Measurements from ENCODE around the gene SLC6A19. TPM values are rescaled to one million over a fixed set of nuclear protein-coding genes. Genes with fewer than 3 reads are reported as not detected.

Gene SLC6A19
- total and polyA plus RNA-seq, 2 donors (not counting 1 experiment from before 2014, with no cell fraction given), result not detected

- H3K9me3 ChIP-seq (ENCODE audit: control extremely low read depth in 1 of 3, control insufficient read depth in 2 of 3, insufficient read depth in 1 of 3, low read length in 2 of 3), result peaks cover 0 to 4% (median 0%) of the 10 kb centered on the region in 3 donors
- peaks cover 13% of the 10 kb centered on the region for H3K4me1 Mint-ChIP-seq
- H3K4me3 ChIP-seq (ENCODE audit: control extremely low read depth in 1 of 5, extremely low read depth in 1 of 5, insufficient read depth in 1 of 5, low read depth in 2 of 5, low read length in 4 of 5), result no peak overlapping the region
- ChIA-PET CTCF (interaction anchor here (1.0 to 5.4 kb wide), 8 partner anchors 16 to 484 kb away, joined by 3 to 84 read pairs (median 14); no protein-coding TSS in a partner anchor), POLR2A (interaction anchor here (2.1 kb wide), 1 partner anchor 18 kb away, joined by 4 read pairs; no protein-coding TSS in a partner anchor)
- H2AFZ ChIP-seq (ENCODE audit: insufficient read depth, low read depth, low read length, poor library complexity, severe bottlenecking), result no peak overlapping the region
- H4K20me1 ChIP-seq (ENCODE audit: control insufficient read depth, insufficient read depth, low read length, poor library complexity, severe bottlenecking), result no peaks in the 10 kb centered on the region
- no peak overlapping the region for H3K27ac Mint-ChIP-seq
- peaks cover 8 to 12% of the 10 kb centered on the region in 2 donors for H3K4me1 ChIP-seq (ENCODE audit: control insufficient read depth in 2 of 2, insufficient read depth in 2 of 2, low read length in 2 of 2)
- TF ChIP-seq EZH2 (IDR thresholded peaks at IDR 0.05; ENCODE audit: borderline replicate concordance, insufficient read depth, low read depth, low read length, poor library complexity, severe bottlenecking) (no peak), CTCF (IDR thresholded peaks at IDR 0.05) (no peak)
- no peak overlapping the region for H3K4me2 ChIP-seq (replicated peaks; ENCODE audit: low read depth, low read length, poor library complexity, severe bottlenecking)
- no peak overlapping the region for H3K9ac ChIP-seq (ENCODE audit: low read length)
- H3K27me3 Mint-ChIP-seq, result peaks cover 10% of the 10 kb centered on the region
- ATAC-seq (ENCODE audit: low read depth) (no peak), DNase-seq (no peak)
- no peaks in the 10 kb centered on the region for H3K9me3 Mint-ChIP-seq (ENCODE audit: insufficient read depth)
- no peaks in the 10 kb centered on the region for H3K36me3 ChIP-seq (replicated peaks in 1 of 2; ENCODE audit: control extremely low read depth in 1 of 2, control insufficient read depth in 1 of 2, extremely low read depth in 1 of 2, insufficient read depth in 2 of 2, low read length in 1 of 2)
- H3K4me3 Mint-ChIP-seq, result no peak overlapping the region
- WGBS (ENCODE audit: insufficient coverage), result 93% methylated on average over 11 of the region's 16 CpGs
- H3K27me3 ChIP-seq (replicated peaks in 1 of 4; ENCODE audit: control extremely low read depth in 1 of 4, control insufficient read depth in 3 of 4, insufficient read depth in 4 of 4, low read length in 3 of 4), result peaks cover 0 to 4% (median 0%) of the 10 kb centered on the region in 4 experiments
- intact Hi-C loops (cut with micrococcal nuclease), result loop anchor here (1.0 kb wide), 1 partner anchor 473 kb away; no protein-coding TSS in a partner anchor
- no peaks in the 10 kb centered on the region for H3K79me2 ChIP-seq (ENCODE audit: control insufficient read depth, insufficient read depth, low read length)
- no peak overlapping the region for H3K27ac ChIP-seq (ENCODE audit: low read length in 2 of 2)
Observed at GRCh38 chr5:1168796-1169195, 32.6 kb upstream of the SLC6A19 start.

All from B cell (primary cell).